HEK293 (cell line): Measurements from ENCODE around the gene GTPBP10.
A peak's percentile ranks its signal among the peaks of the same experiment; 100 is the strongest.

Experiments used
- ZBTB1 ChIP-seq: fragments of 450-650 bp; formaldehyde crosslinking; IDR thresholded peaks from 2 replicates; pipeline ENCODE4 v1.5.1; 2016; ENCODE audit warnings: missing biosample characterization, missing genetic modification characterization
- ZBTB20 ChIP-seq: fragments of 450-650 bp; formaldehyde crosslinking; IDR thresholded peaks from 2 replicates; pipeline ENCODE4 v1.5.1; 2016; ENCODE audit warnings: missing biosample characterization, missing genetic modification characterization
- ZBTB21 ChIP-seq: fragments of 450-650 bp; formaldehyde crosslinking; IDR thresholded peaks from 2 replicates; pipeline ENCODE4 v1.5.1; 2017; ENCODE audit warnings: missing biosample characterization, missing genetic modification characterization
- ZEB2 ChIP-seq: fragments of 450-650 bp; formaldehyde crosslinking; IDR thresholded peaks from 2 replicates; pipeline ENCODE4 v1.5.1; 2016; ENCODE audit warnings: missing biosample characterization, missing genetic modification characterization
- ZNF132 ChIP-seq: fragments of 450-650 bp; formaldehyde crosslinking; IDR thresholded peaks from 2 replicates; pipeline ENCODE4 v1.5.1; 2017; ENCODE audit warnings: missing biosample characterization, missing genetic modification characterization, borderline replicate concordance
- ZNF138 ChIP-seq: fragments of 450-650 bp; formaldehyde crosslinking; IDR thresholded peaks from 2 replicates; pipeline ENCODE4 v1.5.1; 2016; ENCODE audit warnings: missing biosample characterization, missing genetic modification characterization, borderline replicate concordance
- ZNF146 ChIP-seq: fragments of 450-650 bp; formaldehyde crosslinking; IDR thresholded peaks from 2 replicates; pipeline ENCODE4 v1.5.1; 2016; ENCODE audit warnings: missing biosample characterization, missing genetic modification characterization
- ZNF266 ChIP-seq: fragments of 450-650 bp; formaldehyde crosslinking; IDR thresholded peaks from 2 replicates; pipeline ENCODE4 v1.5.1; 2016; ENCODE audit warnings: missing biosample characterization, missing genetic modification characterization, low read depth
- ZNF37A ChIP-seq: fragments of 450-650 bp; IDR thresholded peaks from 2 replicates; pipeline ENCODE4 v1.5.1; 2018; ENCODE audit warnings: missing biosample characterization, missing genetic modification characterization
- ZNF404 ChIP-seq: fragments of 450-650 bp; formaldehyde crosslinking; IDR thresholded peaks from 2 replicates; pipeline ENCODE4 v1.5.1; 2017; ENCODE audit warnings: missing biosample characterization, missing genetic modification characterization
- ZNF433 ChIP-seq: fragments of 450-650 bp; formaldehyde crosslinking; IDR thresholded peaks from 2 replicates; pipeline ENCODE4 v1.5.1; 2016; ENCODE audit warnings: missing biosample characterization, missing genetic modification characterization, low read depth
- ZNF48 ChIP-seq: fragments of 450-650 bp; formaldehyde crosslinking; IDR thresholded peaks from 2 replicates; pipeline ENCODE4 v1.5.1; 2016; ENCODE audit warnings: missing biosample characterization, missing genetic modification characterization
- ZNF558 ChIP-seq: fragments of 450-650 bp; formaldehyde crosslinking; IDR thresholded peaks from 2 replicates; pipeline ENCODE4 v1.5.1; 2016; ENCODE audit warnings: missing biosample characterization, missing genetic modification characterization
- ZNF610 ChIP-seq: fragments of 450-650 bp; formaldehyde crosslinking; IDR thresholded peaks from 2 replicates; pipeline ENCODE4 v1.5.1; 2016; ENCODE audit warnings: missing biosample characterization, missing genetic modification characterization, borderline replicate concordance
- ZNF792 ChIP-seq: fragments of 450-650 bp; formaldehyde crosslinking; IDR thresholded peaks from 2 replicates; pipeline ENCODE4 v1.5.1; 2016; ENCODE audit warnings: missing biosample characterization, missing genetic modification characterization
- TF ChIP-seq, protein P1 (sequence below): fragments of 450-650 bp; formaldehyde crosslinking; IDR thresholded peaks from 2 replicates; pipeline ENCODE4 v1.5.1; 2016; ENCODE audit warnings: missing biosample characterization, missing genetic modification characterization
- TF ChIP-seq, protein P2 (sequence below): fragments of 450-650 bp; formaldehyde crosslinking; IDR thresholded peaks from 2 replicates; pipeline ENCODE4 v1.5.0; 2017; ENCODE audit warnings: missing biosample characterization, missing genetic modification characterization, borderline replicate concordance
- TF ChIP-seq, protein P3 (sequence below): fragments of 450-650 bp; formaldehyde crosslinking; IDR thresholded peaks from 2 replicates; pipeline ENCODE4 v1.5.1; 2016; ENCODE audit warnings: missing biosample characterization, missing genetic modification characterization
- TF ChIP-seq, protein P4 (sequence below): fragments of 450-650 bp; formaldehyde crosslinking; IDR thresholded peaks from 2 replicates; pipeline ENCODE4; 2016; ENCODE audit warnings: missing biosample characterization, missing genetic modification characterization
- TF ChIP-seq, protein P5 (sequence below): fragments of 450-650 bp; formaldehyde crosslinking; IDR thresholded peaks from 2 replicates; pipeline ENCODE4 v1.5.1; 2017; ENCODE audit warnings: missing biosample characterization, missing genetic modification characterization
- TF ChIP-seq, protein P6 (sequence below): fragments of 450-650 bp; formaldehyde crosslinking; IDR thresholded peaks from 2 replicates; pipeline ENCODE4 v1.5.1; 2016; ENCODE audit warnings: missing biosample characterization, missing genetic modification characterization
- TF ChIP-seq, protein P7 (sequence below): fragments of 450-650 bp; formaldehyde crosslinking; IDR thresholded peaks from 2 replicates; pipeline ENCODE4 v1.5.1; 2016; ENCODE audit warnings: missing biosample characterization, missing genetic modification characterization
- TF ChIP-seq, protein P8 (sequence below): fragments of 450-650 bp; IDR thresholded peaks from 2 replicates; pipeline ENCODE4 v1.5.1; 2018; ENCODE audit warnings: missing biosample characterization, mild to moderate bottlenecking, missing genetic modification characterization
- TF ChIP-seq, protein P9 (sequence below): fragments of 450-650 bp; formaldehyde crosslinking; IDR thresholded peaks from 2 replicates; pipeline ENCODE4 v1.5.1; 2016; ENCODE audit warnings: missing biosample characterization, missing genetic modification characterization

The GTPBP10 gene

DNA sequence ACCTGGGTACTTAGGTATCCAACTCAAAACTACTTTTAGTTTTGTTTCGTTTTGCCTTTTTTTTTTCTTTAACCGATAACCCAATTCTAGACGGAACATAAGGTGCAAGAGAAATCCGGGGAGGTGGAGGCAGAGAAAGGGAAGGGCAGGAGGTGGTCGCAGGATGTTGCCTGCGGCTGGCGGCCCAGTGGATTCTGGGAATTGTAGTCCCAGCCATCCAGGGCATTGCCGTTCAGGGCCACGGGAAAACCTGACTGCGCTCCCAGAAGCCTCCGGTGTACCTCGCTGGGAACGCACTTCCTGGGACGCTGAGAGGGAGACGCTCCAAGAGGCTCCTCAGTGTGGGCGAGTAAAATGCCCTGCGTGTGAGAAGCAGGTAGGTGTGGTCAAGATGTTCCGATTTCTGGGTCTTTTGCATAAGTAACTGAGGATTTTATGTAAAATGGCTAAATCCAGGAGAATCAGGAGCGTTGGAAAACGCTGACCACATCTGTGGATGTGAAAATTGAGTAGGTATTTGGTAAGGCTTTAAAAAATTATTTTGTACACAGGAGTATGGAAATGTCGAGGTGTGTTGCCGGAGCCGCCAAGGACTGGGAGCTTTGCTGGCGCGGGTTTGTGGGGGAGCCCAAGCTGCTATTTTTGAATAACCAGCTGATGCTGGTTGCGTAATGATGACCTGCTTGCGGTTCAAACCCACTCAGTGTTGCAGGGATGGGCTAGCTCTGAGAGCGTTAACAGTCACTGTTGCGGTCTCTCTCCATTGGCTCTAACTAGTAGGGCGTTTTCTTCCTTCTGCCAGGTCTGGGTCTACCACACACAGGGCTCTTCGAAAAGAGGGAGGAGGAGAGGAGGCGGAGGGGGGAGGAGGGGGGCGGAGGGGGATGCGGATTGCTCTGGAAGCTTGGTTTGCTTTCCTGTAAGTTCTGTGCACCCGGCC lies 56.9 kb downstream of the GTPBP10 start, which contains the start of gene CLDN12 (continued):
- TF ChIP-seq, protein P1, sequence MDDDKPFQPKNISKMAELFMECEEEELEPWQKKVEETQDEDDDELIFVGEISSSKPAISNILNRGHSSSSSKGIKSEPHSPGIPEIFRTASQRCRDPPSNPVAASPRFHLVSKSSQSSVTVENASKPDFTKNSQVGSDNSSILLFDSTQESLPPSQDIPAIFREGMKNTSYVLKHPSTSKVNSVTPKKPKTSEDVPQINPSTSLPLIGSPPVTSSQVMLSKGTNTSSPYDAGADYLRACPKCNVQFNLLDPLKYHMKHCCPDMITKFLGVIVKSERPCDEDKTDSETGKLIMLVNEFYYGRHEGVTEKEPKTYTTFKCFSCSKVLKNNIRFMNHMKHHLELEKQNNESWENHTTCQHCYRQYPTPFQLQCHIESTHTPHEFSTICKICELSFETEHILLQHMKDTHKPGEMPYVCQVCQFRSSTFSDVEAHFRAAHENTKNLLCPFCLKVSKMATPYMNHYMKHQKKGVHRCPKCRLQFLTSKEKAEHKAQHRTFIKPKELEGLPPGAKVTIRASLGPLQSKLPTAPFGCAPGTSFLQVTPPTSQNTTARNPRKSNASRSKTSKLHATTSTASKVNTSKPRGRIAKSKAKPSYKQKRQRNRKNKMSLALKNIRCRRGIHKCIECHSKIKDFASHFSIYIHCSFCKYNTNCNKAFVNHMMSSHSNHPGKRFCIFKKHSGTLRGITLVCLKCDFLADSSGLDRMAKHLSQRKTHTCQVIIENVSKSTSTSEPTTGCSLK (tag by site-specific recombination) = no peak
- TF ChIP-seq ZNF138 (tag by site-specific recombination) (no peak), ZNF792 (no peak), ZNF48 (tag by site-specific recombination) (no peak), ZNF558 (tag by site-specific recombination) (no peak), ZNF132 (tag by site-specific recombination) (no peak), ZEB2 (no peak), ZBTB21 (tag by site-specific recombination) (peak; percentile 63), ZBTB20 (tag by site-specific recombination) (peak; percentile 29; the same call in 1 of the 2 replicates), ZBTB1 (tag by site-specific recombination) (no peak), ZNF610 (no peak), ZNF37A (tag by site-specific recombination) (no peak), ZNF404 (tag by site-specific recombination) (no peak), ZNF146 (no peak), ZNF433 (tag by site-specific recombination) (no peak), ZNF266 (tag by site-specific recombination) (no peak)
- TF ChIP-seq, protein P2, sequence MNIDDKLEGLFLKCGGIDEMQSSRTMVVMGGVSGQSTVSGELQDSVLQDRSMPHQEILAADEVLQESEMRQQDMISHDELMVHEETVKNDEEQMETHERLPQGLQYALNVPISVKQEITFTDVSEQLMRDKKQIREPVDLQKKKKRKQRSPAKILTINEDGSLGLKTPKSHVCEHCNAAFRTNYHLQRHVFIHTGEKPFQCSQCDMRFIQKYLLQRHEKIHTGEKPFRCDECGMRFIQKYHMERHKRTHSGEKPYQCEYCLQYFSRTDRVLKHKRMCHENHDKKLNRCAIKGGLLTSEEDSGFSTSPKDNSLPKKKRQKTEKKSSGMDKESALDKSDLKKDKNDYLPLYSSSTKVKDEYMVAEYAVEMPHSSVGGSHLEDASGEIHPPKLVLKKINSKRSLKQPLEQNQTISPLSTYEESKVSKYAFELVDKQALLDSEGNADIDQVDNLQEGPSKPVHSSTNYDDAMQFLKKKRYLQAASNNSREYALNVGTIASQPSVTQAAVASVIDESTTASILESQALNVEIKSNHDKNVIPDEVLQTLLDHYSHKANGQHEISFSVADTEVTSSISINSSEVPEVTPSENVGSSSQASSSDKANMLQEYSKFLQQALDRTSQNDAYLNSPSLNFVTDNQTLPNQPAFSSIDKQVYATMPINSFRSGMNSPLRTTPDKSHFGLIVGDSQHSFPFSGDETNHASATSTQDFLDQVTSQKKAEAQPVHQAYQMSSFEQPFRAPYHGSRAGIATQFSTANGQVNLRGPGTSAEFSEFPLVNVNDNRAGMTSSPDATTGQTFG = no peak
- TF ChIP-seq, protein P3, sequence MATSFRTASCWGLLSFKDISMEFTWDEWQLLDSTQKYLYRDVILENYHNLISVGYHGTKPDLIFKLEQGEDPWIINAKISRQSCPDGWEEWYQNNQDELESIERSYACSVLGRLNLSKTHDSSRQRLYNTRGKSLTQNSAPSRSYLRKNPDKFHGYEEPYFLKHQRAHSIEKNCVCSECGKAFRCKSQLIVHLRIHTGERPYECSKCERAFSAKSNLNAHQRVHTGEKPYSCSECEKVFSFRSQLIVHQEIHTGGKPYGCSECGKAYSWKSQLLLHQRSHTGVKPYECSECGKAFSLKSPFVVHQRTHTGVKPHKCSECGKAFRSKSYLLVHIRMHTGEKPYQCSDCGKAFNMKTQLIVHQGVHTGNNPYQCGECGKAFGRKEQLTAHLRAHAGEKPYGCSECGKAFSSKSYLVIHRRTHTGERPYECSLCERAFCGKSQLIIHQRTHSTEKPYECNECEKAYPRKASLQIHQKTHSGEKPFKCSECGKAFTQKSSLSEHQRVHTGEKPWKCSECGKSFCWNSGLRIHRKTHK (tag by site-specific recombination) = no peak
- TF ChIP-seq, protein P4, sequence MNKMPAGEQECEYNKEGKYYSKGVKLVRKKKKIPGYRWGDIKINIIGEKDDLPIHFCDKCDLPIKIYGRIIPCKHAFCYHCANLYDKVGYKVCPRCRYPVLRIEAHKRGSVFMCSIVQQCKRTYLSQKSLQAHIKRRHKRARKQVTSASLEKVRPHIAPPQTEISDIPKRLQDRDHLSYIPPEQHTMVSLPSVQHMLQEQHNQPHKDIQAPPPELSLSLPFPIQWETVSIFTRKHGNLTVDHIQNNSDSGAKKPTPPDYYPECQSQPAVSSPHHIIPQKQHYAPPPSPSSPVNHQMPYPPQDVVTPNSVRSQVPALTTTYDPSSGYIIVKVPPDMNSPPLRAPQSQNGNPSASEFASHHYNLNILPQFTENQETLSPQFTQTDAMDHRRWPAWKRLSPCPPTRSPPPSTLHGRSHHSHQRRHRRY (tag by site-specific recombination) = no peak
- TF ChIP-seq, protein P5, sequence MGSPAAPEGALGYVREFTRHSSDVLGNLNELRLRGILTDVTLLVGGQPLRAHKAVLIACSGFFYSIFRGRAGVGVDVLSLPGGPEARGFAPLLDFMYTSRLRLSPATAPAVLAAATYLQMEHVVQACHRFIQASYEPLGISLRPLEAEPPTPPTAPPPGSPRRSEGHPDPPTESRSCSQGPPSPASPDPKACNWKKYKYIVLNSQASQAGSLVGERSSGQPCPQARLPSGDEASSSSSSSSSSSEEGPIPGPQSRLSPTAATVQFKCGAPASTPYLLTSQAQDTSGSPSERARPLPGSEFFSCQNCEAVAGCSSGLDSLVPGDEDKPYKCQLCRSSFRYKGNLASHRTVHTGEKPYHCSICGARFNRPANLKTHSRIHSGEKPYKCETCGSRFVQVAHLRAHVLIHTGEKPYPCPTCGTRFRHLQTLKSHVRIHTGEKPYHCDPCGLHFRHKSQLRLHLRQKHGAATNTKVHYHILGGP (tag by site-specific recombination) = no peak
- TF ChIP-seq, protein P6, sequence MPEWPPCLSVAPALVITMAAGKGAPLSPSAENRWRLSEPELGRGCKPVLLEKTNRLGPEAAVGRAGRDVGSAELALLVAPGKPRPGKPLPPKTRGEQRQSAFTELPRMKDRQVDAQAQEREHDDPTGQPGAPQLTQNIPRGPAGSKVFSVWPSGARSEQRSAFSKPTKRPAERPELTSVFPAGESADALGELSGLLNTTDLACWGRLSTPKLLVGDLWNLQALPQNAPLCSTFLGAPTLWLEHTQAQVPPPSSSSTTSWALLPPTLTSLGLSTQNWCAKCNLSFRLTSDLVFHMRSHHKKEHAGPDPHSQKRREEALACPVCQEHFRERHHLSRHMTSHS (tag by site-specific recombination) = no peak
- TF ChIP-seq, protein P7, sequence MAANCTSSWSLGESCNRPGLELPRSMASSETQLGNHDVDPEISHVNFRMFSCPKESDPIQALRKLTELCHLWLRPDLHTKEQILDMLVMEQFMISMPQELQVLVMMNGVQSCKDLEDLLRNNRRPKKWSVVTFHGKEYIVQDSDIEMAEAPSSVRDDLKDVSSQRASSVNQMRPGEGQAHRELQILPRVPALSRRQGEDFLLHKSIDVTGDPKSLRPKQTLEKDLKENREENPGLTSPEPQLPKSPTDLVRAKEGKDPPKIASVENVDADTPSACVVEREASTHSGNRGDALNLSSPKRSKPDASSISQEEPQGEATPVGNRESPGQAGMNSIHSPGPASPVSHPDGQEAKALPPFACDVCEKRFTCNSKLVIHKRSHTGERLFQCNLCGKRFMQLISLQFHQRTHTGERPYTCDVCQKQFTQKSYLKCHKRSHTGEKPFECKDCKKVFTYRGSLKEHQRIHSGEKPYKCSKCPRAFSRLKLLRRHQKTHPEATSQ = no peak
- TF ChIP-seq, protein P8, sequence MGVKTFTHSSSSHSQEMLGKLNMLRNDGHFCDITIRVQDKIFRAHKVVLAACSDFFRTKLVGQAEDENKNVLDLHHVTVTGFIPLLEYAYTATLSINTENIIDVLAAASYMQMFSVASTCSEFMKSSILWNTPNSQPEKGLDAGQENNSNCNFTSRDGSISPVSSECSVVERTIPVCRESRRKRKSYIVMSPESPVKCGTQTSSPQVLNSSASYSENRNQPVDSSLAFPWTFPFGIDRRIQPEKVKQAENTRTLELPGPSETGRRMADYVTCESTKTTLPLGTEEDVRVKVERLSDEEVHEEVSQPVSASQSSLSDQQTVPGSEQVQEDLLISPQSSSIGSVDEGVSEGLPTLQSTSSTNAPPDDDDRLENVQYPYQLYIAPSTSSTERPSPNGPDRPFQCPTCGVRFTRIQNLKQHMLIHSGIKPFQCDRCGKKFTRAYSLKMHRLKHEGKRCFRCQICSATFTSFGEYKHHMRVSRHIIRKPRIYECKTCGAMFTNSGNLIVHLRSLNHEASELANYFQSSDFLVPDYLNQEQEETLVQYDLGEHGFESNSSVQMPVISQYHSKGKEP (tag by site-specific recombination) = no peak
- TF ChIP-seq, protein P9, sequence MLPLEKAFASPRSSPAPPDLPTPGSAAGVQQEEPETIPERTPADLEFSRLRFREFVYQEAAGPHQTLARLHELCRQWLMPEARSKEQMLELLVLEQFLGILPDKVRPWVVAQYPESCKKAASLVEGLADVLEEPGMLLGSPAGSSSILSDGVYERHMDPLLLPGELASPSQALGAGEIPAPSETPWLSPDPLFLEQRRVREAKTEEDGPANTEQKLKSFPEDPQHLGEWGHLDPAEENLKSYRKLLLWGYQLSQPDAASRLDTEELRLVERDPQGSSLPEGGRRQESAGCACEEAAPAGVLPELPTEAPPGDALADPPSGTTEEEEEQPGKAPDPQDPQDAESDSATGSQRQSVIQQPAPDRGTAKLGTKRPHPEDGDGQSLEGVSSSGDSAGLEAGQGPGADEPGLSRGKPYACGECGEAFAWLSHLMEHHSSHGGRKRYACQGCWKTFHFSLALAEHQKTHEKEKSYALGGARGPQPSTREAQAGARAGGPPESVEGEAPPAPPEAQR = no peak
